Brain microvascular endothelial cell (primary cell): ENCODE results near the gene CACNA1H.

Experiments
- DNase-seq: peaks from one replicate; pipeline ENCODE4 v3.0.0-alpha.2; 2020
- H3K27ac ChIP-seq: fragments of 250-450 bp; sonication (Bioruptor Pico); 2 replicates; pipeline ENCODE4 v1.5.1; 2020; ENCODE audit warnings: mild to moderate bottlenecking, moderate library complexity
- H3K27me3 ChIP-seq: fragments of 250-450 bp; sonication (Bioruptor Pico); replicated peaks from 2 replicates; pipeline ENCODE4 v1.5.1; 2020; ENCODE audit warnings: mild to moderate bottlenecking
- H3K36me3 ChIP-seq: fragments of 250-450 bp; sonication (Bioruptor Pico); replicated peaks from 2 replicates; pipeline ENCODE4 v1.5.1; 2020; ENCODE audit warnings: mild to moderate bottlenecking
- H3K4me3 ChIP-seq: 2 replicates; pipeline ENCODE4 v1.5.1; 2011; ENCODE audit warnings: low read depth, mild to moderate bottlenecking, control low read depth, low read length, moderate library complexity
- CTCF ChIP-seq: IDR thresholded peaks from 2 replicates; pipeline ENCODE4 v1.5.1; 2011; ENCODE audit warnings: low read depth, mild to moderate bottlenecking, moderate library complexity, low read length, control low read depth, inconsistent platforms; ENCODE audit errors: missing control alignments
- in situ Hi-C: cut with HindIII; loops from 2 replicates; pipeline ENCODE4 v1.10.0; 2017; ENCODE audit warnings: low sequenced_read_pairs, low pct_ligation_motif_present

Gene CACNA1H

GRCh38 chr16:1152651-1153259 is at the start of gene CACNA1H:
CACNA1H (plus strand) TSS chr16:1153106; CDS start chr16:1153738, 632 bp downstream.
- Histone ChIP-seq H3K27ac (no peak within 1 kb of the TSS), H3K27me3 (no peaks in the 10 kb centered on the region), H3K36me3 (no peaks in the 10 kb centered on the region), H3K4me3 (peak within 1 kb of the TSS; percentile 9)
- in situ Hi-C loops, result no loop called here
- TF ChIP-seq CTCF, result no peak
- no peak for DNase-seq

GRCh38 chr16:1103636-1103980 is 49.3 kb upstream of the CACNA1H start:
- Histone ChIP-seq H3K36me3 (no peaks in the 10 kb centered on the region), H3K27ac (no peak overlapping the region), H3K4me3 (no peak overlapping the region), H3K27me3 (peaks cover 17% of the 10 kb centered on the region)
- in situ Hi-C loops, result no loop called here
- DNase-seq, result no peak
- TF ChIP-seq CTCF, result no peak

- H3K4me3 ChIP-seq, result no peak overlapping the region
- peaks cover 14% of the 10 kb centered on the region for H3K27me3 ChIP-seq
- in situ Hi-C loops, result no loop called here
- peak; percentile 20 for DNase-seq
- TF ChIP-seq CTCF, result peak; percentile 88
- H3K27ac ChIP-seq, result no peak overlapping the region
- H3K36me3 ChIP-seq, result no peaks in the 10 kb centered on the region
Measured at GRCh38 chr16:1105888-1106620, 46.9 kb upstream of the CACNA1H start.

GRCh38 chr16:1106659-1107058 is 46.2 kb upstream of the CACNA1H start:
- Histone ChIP-seq H3K36me3 (no peaks in the 10 kb centered on the region), H3K27ac (no peak overlapping the region), H3K4me3 (no peak overlapping the region), H3K27me3 (peaks cover 11% of the 10 kb centered on the region)
- DNase-seq, result no peak
- in situ Hi-C loops, result no loop called here
- no peak for TF ChIP-seq CTCF

GRCh38 chr16:1107141-1107540 is 45.8 kb upstream of the CACNA1H start:
- no peak for DNase-seq
- in situ Hi-C loops, result no loop called here
- Histone ChIP-seq H3K36me3 (no peaks in the 10 kb centered on the region), H3K27me3 (peaks cover 11% of the 10 kb centered on the region), H3K27ac (no peak overlapping the region), H3K4me3 (no peak overlapping the region)
- TF ChIP-seq CTCF, result no peak

GRCh38 chr16:1107731-1108130 is 45.2 kb upstream of the CACNA1H start:
- in situ Hi-C loops, result no loop called here
- Histone ChIP-seq H3K27me3 (peaks cover 11% of the 10 kb centered on the region), H3K27ac (no peak overlapping the region), H3K36me3 (no peaks in the 10 kb centered on the region), H3K4me3 (no peak overlapping the region)
- TF ChIP-seq CTCF, result no peak
- no peak for DNase-seq
